ENCODE measurements around the gene GOLGA6A.
"Not testable (repeated sequence)": the region's sequence is repeated elsewhere in the genome, so short reads cannot be mapped to it uniquely, and the experiment has no call there.

The GOLGA6A gene

DNA sequence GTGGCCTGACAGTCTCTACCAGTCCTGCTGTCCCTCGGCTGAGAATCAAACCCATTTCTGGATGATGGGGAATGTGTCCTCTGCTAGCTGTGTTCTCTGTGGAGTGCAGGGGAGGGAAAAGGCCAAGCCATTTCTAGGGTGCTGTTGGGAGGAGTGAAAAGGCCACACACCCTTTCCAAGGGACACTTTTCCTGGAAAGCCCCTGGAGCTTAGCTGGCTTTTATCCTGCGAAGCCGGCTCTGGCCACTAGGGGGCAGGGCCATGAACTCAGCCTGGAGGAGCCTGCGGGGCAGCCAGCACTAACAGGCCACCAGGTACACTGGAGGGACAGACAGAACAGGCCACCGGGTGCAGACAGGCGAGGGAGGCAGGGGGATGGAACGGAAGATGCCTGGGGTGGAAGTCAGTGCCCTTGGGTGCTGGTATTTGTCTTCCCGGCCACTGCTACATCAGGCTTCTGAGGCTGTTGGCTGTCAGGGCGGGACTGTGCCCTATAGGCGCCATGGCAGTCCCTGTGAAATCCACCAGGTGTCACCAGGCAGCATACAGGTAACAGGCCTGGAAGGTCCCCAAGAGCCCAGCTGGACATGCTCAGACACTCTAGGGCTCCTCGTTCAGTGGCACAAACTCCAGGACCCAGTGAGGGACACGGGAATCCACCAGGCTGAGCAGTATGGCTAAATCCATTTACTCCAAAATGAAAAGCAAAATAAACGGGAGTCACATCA lies 16.5 kb downstream of the GOLGA6A start:
- H3K27ac ChIP-seq (ENCODE audit: low read depth, low read length); H3K4me3 ChIP-seq (ENCODE audit: low read depth in 1 of 5, low read length in 5 of 5); H3K27me3 ChIP-seq (ENCODE audit: control insufficient read depth in 5 of 5, insufficient read depth in 4 of 5, low read length in 5 of 5); H3K9ac ChIP-seq (ENCODE audit: low read length in 5 of 5); H3K9me3 ChIP-seq (ENCODE audit: control insufficient read depth in 5 of 5, low read length in 5 of 5); H3K36me3 ChIP-seq (ENCODE audit: control insufficient read depth in 5 of 5, insufficient read depth in 5 of 5, low read length in 5 of 5); H3K4me1 ChIP-seq (ENCODE audit: control insufficient read depth in 5 of 5, insufficient read depth in 5 of 5, low read length in 5 of 5): not testable (repeated sequence)

DNA sequence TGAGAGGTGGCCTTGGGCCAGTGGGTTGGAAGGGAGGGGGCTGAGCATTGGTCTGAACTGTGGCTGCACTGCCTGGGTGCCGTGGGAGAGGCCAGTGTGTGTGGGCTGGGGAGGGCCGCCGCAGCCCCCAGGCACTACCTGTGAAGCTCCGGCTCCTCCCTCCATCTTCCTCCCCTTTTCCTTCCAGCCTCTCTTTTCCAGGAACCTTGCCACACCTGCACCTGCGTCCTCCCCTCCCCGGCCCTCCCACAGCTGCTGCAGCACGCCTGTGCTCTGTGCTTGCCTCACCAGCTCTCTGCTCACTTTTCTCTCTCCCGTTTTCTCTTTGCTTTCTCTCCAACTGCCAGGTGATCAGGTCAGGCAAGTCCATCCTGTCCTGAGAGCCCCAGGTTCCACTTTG lies 17.5 kb downstream of the GOLGA6A start:
- H3K4me3 ChIP-seq (ENCODE audit: low read depth in 1 of 5, low read length in 5 of 5); H3K27ac ChIP-seq (ENCODE audit: low read depth, low read length); H3K27me3 ChIP-seq (ENCODE audit: control insufficient read depth in 5 of 5, insufficient read depth in 4 of 5, low read length in 5 of 5); H3K9ac ChIP-seq (ENCODE audit: low read length in 5 of 5); H3K36me3 ChIP-seq (ENCODE audit: control insufficient read depth in 5 of 5, insufficient read depth in 5 of 5, low read length in 5 of 5); H3K4me1 ChIP-seq (ENCODE audit: control insufficient read depth in 5 of 5, insufficient read depth in 5 of 5, low read length in 5 of 5); H3K9me3 ChIP-seq (ENCODE audit: control insufficient read depth in 5 of 5, low read length in 5 of 5): not testable (repeated sequence)

DNA sequence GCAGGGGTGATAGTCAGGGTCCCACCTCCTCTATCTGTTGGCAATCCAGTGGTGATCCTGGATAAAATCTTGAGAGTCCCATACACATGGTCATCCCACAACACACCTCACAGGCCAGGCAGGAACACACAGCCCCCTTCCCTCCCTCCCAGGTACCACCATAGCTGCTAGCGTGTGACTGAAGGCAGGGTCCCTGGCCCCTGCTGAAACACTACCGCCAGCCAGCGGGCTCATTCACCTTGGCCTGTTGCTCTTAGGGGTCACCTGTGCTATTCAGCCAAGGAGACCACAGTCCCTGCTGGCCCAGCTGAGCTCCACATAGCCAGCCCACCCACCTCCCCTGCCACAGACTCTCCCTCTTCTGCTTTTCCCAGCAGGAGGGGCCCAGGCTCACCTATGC lies 18.2 kb downstream of the GOLGA6A start:
- not testable (repeated sequence) for H3K27me3 ChIP-seq (ENCODE audit: control insufficient read depth in 5 of 5, insufficient read depth in 4 of 5, low read length in 5 of 5); H3K36me3 ChIP-seq (ENCODE audit: control insufficient read depth in 5 of 5, insufficient read depth in 5 of 5, low read length in 5 of 5); H3K9ac ChIP-seq (ENCODE audit: low read length in 5 of 5)

DNA sequence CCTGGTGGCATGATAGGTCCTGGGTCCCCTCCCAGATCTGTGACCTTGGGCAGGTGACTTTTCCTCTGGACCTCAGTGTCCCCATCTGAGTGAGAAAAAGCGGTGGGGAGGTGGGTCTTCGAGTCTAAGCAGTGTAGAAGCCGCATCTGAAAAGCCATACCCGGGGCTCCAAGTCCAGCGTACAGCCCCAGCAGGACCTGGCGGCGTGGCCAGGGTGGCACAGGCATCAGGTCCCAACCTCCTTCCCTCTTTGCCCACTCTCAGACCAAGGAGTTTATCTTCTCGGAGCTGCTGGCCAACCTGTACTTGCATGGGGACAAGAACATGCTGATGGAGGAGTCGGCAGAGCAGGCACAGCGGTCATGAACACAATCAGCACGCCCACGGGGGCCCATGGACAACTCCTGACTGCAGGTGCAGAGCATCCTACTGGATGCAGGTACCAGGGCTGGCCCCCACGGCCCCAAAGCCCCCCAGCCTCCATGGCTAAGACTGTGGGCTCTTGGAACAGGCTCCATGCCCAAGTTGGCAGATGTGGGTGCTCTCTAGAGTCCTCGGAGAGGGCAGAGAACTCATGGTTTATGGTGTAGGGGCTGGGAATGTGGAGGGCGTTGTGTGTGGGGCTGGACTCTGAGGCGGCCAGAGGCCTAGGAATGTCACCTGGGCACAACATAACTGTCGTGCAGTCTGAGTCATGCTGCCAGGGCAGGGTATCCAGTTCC lies 18.8 kb downstream of the GOLGA6A start:
- not testable (repeated sequence) for H3K9me3 ChIP-seq (ENCODE audit: control insufficient read depth in 5 of 5, low read length in 5 of 5); H3K27ac ChIP-seq (ENCODE audit: low read depth, low read length); H3K4me3 ChIP-seq (ENCODE audit: low read depth in 1 of 5, low read length in 5 of 5); H3K9ac ChIP-seq (ENCODE audit: low read length in 5 of 5); H3K4me1 ChIP-seq (ENCODE audit: control insufficient read depth in 5 of 5, insufficient read depth in 5 of 5, low read length in 5 of 5); H3K36me3 ChIP-seq (ENCODE audit: control insufficient read depth in 5 of 5, insufficient read depth in 5 of 5, low read length in 5 of 5); H3K27me3 ChIP-seq (ENCODE audit: control insufficient read depth in 5 of 5, insufficient read depth in 4 of 5, low read length in 5 of 5)

More for the DNA sequence above, 18.2 kb downstream of the GOLGA6A start:
- H3K27ac ChIP-seq (ENCODE audit: low read depth, low read length); H3K9me3 ChIP-seq (ENCODE audit: control insufficient read depth in 5 of 5, low read length in 5 of 5); H3K4me1 ChIP-seq (ENCODE audit: control insufficient read depth in 5 of 5, insufficient read depth in 5 of 5, low read length in 5 of 5); H3K4me3 ChIP-seq (ENCODE audit: low read depth in 1 of 5, low read length in 5 of 5): not testable (repeated sequence)

DNA sequence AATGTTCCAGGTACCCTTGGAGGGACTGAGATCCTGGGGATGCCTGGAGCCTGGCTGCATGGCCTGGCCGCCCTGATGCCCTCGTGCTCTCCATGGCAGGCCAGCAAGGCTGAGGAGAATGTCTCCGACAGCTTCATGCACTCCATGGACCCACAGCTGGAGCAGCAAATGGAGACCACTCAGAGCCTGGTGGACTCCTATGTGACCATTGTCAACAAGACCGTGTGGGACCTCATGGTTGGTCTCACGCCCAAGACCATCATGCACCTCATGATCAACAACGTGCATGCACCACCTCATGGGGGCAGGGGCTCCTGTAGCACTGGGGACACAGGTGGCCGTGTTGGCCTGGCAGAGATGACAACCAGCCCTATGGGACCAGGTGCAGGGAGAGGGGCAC lies 19.7 kb downstream of the GOLGA6A start:
- no peak overlapping the region for H3K27ac ChIP-seq (ENCODE audit: low read depth, low read length)
- no peaks in the 10 kb centered on the region for H3K27me3 ChIP-seq (ENCODE audit: control insufficient read depth in 5 of 5, insufficient read depth in 4 of 5, low read length in 5 of 5)
- H3K36me3 ChIP-seq (ENCODE audit: control insufficient read depth in 5 of 5, insufficient read depth in 5 of 5, low read length in 5 of 5) = peaks cover 0 to 8% (median 0%) of the 10 kb centered on the region in 5 donors
- H3K9me3 ChIP-seq (ENCODE audit: control insufficient read depth in 5 of 5, low read length in 5 of 5) = no peaks in the 10 kb centered on the region
- H3K9ac ChIP-seq (ENCODE audit: low read length in 5 of 5) = no peak overlapping the region
- H3K4me1 ChIP-seq (ENCODE audit: control insufficient read depth in 5 of 5, insufficient read depth in 5 of 5, low read length in 5 of 5) = no peaks in the 10 kb centered on the region
- H3K4me3 ChIP-seq (ENCODE audit: low read depth in 1 of 5, low read length in 5 of 5) = no peak overlapping the region

DNA sequence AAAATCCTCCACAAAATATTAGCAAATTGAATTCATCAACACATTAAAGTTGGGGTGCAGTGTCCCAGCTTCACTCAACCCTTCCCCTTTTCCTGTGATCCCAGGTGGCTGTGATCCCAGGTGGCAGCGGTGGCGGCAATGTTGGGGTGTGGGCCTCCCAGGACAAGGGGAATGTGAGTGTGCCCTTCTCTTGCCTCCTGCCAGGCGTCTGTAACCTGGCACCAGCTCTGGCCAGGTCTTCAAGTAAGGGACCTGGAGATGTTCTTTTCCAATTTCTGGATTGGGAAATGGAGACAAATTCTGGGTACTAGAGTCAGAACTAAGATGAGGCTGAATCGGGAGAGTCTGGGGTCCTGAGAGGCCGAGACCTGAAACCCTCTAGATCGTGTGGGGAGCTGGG lies 20.1 kb downstream of the GOLGA6A start:
- Histone ChIP-seq H3K36me3 (ENCODE audit: control insufficient read depth in 5 of 5, insufficient read depth in 5 of 5, low read length in 5 of 5) (peaks cover 0 to 8% (median 0%) of the 10 kb centered on the region in 5 donors), H3K4me1 (ENCODE audit: control insufficient read depth in 5 of 5, insufficient read depth in 5 of 5, low read length in 5 of 5) (no peaks in the 10 kb centered on the region), H3K9ac (ENCODE audit: low read length in 5 of 5) (no peak overlapping the region), H3K4me3 (ENCODE audit: low read depth in 1 of 5, low read length in 5 of 5) (no peak overlapping the region), H3K27me3 (ENCODE audit: control insufficient read depth in 5 of 5, insufficient read depth in 4 of 5, low read length in 5 of 5) (no peaks in the 10 kb centered on the region), H3K27ac (ENCODE audit: low read depth, low read length) (no peak overlapping the region), H3K9me3 (ENCODE audit: control insufficient read depth in 5 of 5, low read length in 5 of 5) (no peaks in the 10 kb centered on the region)

DNA sequence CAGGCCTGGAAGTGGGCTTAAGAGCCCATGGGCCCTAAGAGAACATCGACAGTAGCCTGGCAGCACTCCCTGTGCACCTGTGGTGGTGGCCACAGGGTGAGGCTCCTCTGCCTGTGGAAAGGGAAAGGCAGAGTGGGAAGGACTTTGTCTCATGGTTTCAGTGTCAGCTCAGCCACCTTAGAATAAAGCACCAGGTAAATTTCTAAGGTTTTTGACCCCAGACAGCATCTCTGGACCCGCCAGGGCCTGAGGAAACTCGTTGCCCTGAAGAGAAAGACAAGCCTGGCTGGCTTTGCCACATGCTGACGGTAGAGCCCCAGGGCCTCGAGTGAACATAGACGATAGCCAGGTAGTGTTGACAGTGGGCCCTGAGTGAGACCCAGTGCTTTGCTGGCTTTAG lies 22.1 kb downstream of the GOLGA6A start:
- H3K27ac ChIP-seq (ENCODE audit: low read depth, low read length) = no peak overlapping the region
- H3K9me3 ChIP-seq (ENCODE audit: control insufficient read depth in 5 of 5, low read length in 5 of 5) = no peaks in the 10 kb centered on the region
- H3K4me1 ChIP-seq (ENCODE audit: control insufficient read depth in 5 of 5, insufficient read depth in 5 of 5, low read length in 5 of 5) = no peaks in the 10 kb centered on the region
- H3K4me3 ChIP-seq (ENCODE audit: low read depth in 1 of 5, low read length in 5 of 5) = no peak overlapping the region
- H3K9ac ChIP-seq (ENCODE audit: low read length in 5 of 5) = no peak overlapping the region
- no peaks in the 10 kb centered on the region for H3K27me3 ChIP-seq (ENCODE audit: control insufficient read depth in 5 of 5, insufficient read depth in 4 of 5, low read length in 5 of 5)
- H3K36me3 ChIP-seq (ENCODE audit: control insufficient read depth in 5 of 5, insufficient read depth in 5 of 5, low read length in 5 of 5) = peaks cover 0 to 9% (median 0%) of the 10 kb centered on the region in 5 donors

DNA sequence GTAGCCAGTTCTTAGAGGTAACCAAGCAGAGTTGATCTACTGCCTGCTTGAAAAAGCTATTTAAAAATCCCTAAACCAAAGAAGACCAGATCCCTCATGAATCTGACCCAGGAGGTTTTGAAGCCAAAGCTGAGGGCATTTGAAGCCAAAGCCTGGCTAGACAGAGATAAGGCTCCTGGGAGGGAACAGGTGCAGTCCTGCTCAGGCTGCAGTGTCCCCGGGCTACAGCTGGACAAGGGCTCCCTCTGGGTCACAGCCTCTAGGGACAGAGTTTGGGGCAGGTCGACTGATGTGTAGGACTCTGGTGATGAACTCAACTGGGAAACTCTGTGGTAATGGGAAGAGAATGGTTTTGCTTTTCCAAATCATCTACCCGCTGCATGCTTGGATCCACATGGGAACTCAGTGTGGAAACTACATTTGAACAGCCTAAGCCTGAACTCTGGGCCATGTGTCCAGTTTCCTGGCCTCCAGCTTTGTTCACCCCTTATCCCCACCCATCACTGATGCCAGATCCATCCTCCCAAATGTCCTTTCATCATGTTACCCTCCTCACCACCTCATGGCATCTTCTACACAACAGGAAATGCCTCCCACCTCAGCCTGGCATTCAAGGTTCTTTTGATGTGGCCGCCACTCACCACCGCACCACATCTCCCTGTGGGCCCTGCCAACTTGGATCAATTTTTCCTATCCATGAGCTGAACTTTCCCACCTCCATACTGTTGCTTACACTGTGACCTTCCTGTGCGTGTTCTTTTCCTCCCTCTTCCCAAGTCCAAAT lies 23.1 kb downstream of the GOLGA6A start:
- H3K4me3 ChIP-seq (ENCODE audit: low read depth in 1 of 5, low read length in 5 of 5); H3K4me1 ChIP-seq (ENCODE audit: control insufficient read depth in 5 of 5, insufficient read depth in 5 of 5, low read length in 5 of 5); H3K27ac ChIP-seq (ENCODE audit: low read depth, low read length); H3K9me3 ChIP-seq (ENCODE audit: control insufficient read depth in 5 of 5, low read length in 5 of 5); H3K27me3 ChIP-seq (ENCODE audit: control insufficient read depth in 5 of 5, insufficient read depth in 4 of 5, low read length in 5 of 5); H3K9ac ChIP-seq (ENCODE audit: low read length in 5 of 5); H3K36me3 ChIP-seq (ENCODE audit: control insufficient read depth in 5 of 5, insufficient read depth in 5 of 5, low read length in 5 of 5): not testable (repeated sequence)

DNA sequence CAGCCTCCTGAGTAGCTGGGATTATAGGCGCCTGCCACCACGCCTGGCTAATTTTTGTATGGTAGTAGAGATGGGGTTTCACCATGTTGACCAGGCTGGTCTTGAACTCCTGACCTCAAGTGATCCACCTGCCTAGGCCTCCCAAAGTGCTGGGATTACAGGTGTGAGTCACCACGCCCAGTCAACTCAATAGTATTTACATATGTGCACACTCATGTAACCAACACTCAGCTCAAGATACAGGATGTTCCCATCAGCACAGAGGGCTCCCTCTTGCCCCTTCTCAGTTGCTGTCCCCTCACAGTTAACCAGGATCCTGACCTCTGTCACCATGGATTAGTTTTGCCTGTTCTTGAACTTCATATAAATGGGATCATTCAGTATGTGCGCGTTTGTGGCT lies 26.0 kb downstream of the GOLGA6A start:
- H3K27ac ChIP-seq (ENCODE audit: low read depth, low read length); H3K9ac ChIP-seq (ENCODE audit: low read length in 5 of 5); H3K27me3 ChIP-seq (ENCODE audit: control insufficient read depth in 5 of 5, insufficient read depth in 4 of 5, low read length in 5 of 5); H3K4me3 ChIP-seq (ENCODE audit: low read depth in 1 of 5, low read length in 5 of 5); H3K9me3 ChIP-seq (ENCODE audit: control insufficient read depth in 5 of 5, low read length in 5 of 5); H3K36me3 ChIP-seq (ENCODE audit: control insufficient read depth in 5 of 5, insufficient read depth in 5 of 5, low read length in 5 of 5): not testable (repeated sequence)
- peaks cover 11 to 27% (median 23%) of the 10 kb centered on the region in 5 donors for H3K4me1 ChIP-seq (ENCODE audit: control insufficient read depth in 5 of 5, insufficient read depth in 5 of 5, low read length in 5 of 5)

DNA sequence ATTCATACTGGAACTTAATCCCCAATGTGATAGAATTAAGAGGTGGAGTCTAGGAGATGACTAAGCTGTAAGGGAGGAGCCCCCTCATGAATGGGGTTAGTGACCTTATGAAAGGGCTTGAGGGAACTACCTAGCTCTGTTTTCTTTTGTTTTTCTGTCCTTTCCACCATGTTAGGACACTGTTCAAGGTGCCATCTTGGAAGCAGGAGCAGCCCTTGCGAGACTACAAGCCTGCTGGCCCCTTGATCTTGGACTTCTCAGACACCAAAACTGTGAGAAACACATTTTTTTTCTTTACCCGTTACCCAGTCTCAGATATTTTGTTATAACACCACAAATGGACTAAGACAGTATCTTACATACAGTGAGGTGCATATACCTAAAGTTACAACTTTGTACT lies 26.5 kb downstream of the GOLGA6A start:
- Histone ChIP-seq H3K9me3 (ENCODE audit: control insufficient read depth in 5 of 5, low read length in 5 of 5) (no peaks in the 10 kb centered on the region), H3K4me1 (ENCODE audit: control insufficient read depth in 5 of 5, insufficient read depth in 5 of 5, low read length in 5 of 5) (peaks cover 11 to 32% (median 26%) of the 10 kb centered on the region in 5 donors), H3K36me3 (ENCODE audit: control insufficient read depth in 5 of 5, insufficient read depth in 5 of 5, low read length in 5 of 5) (peaks cover 0 to 8% (median 0%) of the 10 kb centered on the region in 5 donors), H3K27ac (ENCODE audit: low read depth, low read length) (no peak overlapping the region), H3K4me3 (ENCODE audit: low read depth in 1 of 5, low read length in 5 of 5) (no peak overlapping the region), H3K27me3 (ENCODE audit: control insufficient read depth in 5 of 5, insufficient read depth in 4 of 5, low read length in 5 of 5) (no peaks in the 10 kb centered on the region), H3K9ac (ENCODE audit: low read length in 5 of 5) (no peak overlapping the region)
